ENCODE data around the gene RAB37.

RAB37 gene

GRCh38 chr17:74785981-74786360 is 48.9 kb downstream of the RAB37 start:
- no peak for TF ChIP-seq CTCF (IDR thresholded peaks at IDR 0.05; ENCODE audit: low read depth, low read length)
- DNase-seq (ENCODE audit: extremely low read depth, low read depth): no peak

- DNase-seq (ENCODE audit: extremely low read depth, low read depth): no peak
- TF ChIP-seq CTCF (IDR thresholded peaks at IDR 0.05; ENCODE audit: low read depth, low read length): no peak
Measured at GRCh38 chr17:74786431-74787055, 49.5 kb downstream of the RAB37 start.

- TF ChIP-seq CTCF (IDR thresholded peaks at IDR 0.05; ENCODE audit: low read depth, low read length): no peak; the same call in 1 of the 2 replicates
- no peak for DNase-seq (ENCODE audit: extremely low read depth, low read depth)
Measured at GRCh38 chr17:74790161-74791058, 53.4 kb downstream of the RAB37 start.

- TF ChIP-seq CTCF (IDR thresholded peaks at IDR 0.05; ENCODE audit: low read depth, low read length): no peak
- no peak for DNase-seq (ENCODE audit: extremely low read depth, low read depth)
Measured at GRCh38 chr17:74792586-74793105, 55.6 kb downstream of the RAB37 start.

GRCh38 chr17:74795327-74796020 is 58.4 kb downstream of the RAB37 start:
- DNase-seq (ENCODE audit: extremely low read depth, low read depth): no peak
- no peak for TF ChIP-seq CTCF (IDR thresholded peaks at IDR 0.05; ENCODE audit: low read depth, low read length)

- DNase-seq (ENCODE audit: extremely low read depth, low read depth): no peak
- TF ChIP-seq CTCF (IDR thresholded peaks at IDR 0.05; ENCODE audit: low read depth, low read length): no peak
Measured at GRCh38 chr17:74796211-74796610, 59.2 kb downstream of the RAB37 start.

All from AG09319 (cell line).